Colonic mucosa (tissue), 4 donors: ENCODE measurements around the gene LYRM2. TPM values are rescaled to one million over a fixed set of nuclear protein-coding genes. Genes with fewer than 3 reads are reported as not detected.

Experiments used
- DNase-seq: peaks from one replicate; pipeline ENCODE4 v3.0.0-alpha.2; 2020
- H3K27ac ChIP-seq: fragments of 200-600 bp; one replicate; pipeline ENCODE4 v1.8.0; 2021
- H3K27me3 ChIP-seq: fragments of 200-600 bp; one replicate; pipeline ENCODE4 v1.8.0; 2021
- H3K36me3 ChIP-seq: fragments of 200-600 bp; one replicate; pipeline ENCODE4 v1.8.0; 2021
- H3K4me1 ChIP-seq: fragments of 200-600 bp; one replicate; pipeline ENCODE4 v1.8.0; 2021; ENCODE audit warnings: mild to moderate bottlenecking
- H3K4me3 ChIP-seq: fragments of 200-600 bp; one replicate; pipeline ENCODE4 v1.8.0; 2021
- H3K9ac ChIP-seq, 2 donors: one replicate each; pipeline ENCODE4 v1.7.0; 2013; ENCODE audit warnings: control low read depth in 2 of 2, low read depth in 2 of 2, low read length in 2 of 2
- H3K9me3 ChIP-seq: fragments of 200-600 bp; one replicate; pipeline ENCODE4 v1.8.0; 2021
- intact Hi-C: fragments of 100-400 bp; cut with DNase I; formaldehyde crosslinking; loops from one replicate; pipeline ENCODE4 v1.14.1; 2022
- total RNA-seq, 2 donors: library from RNA; stranded (reverse); fragmentation: NEBNext Ultra II Directional in 1 of 2; extraction: Animal tissue kit (Norgen Biotek cat#: 25700) in 1 of 2; gene quantifications; one replicate each; pipeline ENCODE4 v1.2.1, GENCODE V29; 2021
- TF ChIP-seq, protein P1 (sequence below): fragments of 200-600 bp; IDR thresholded peaks from one replicate; pipeline ENCODE4 v1.8.0; 2022; ENCODE audit warnings: antibody characterized with exemption, mild to moderate bottlenecking
- donor health status: healthy.
- donor health status: DM: no; HTN: no; CAD: no.
- donor health status: DM: no; HTN: no; CAD: no.

The LYRM2 gene
- total RNA-seq, 2 donors from 2014 or later = 28.7 to 43.5 TPM

GRCh38 chr6:89527634-89528033 lies 110.9 kb downstream of the LYRM2 start:
- no peaks in the 10 kb centered on the region for H3K9me3 ChIP-seq
- H3K36me3 ChIP-seq = no peaks in the 10 kb centered on the region
- no peaks in the 10 kb centered on the region for H3K27me3 ChIP-seq
- no peak overlapping the region for H3K27ac ChIP-seq
- intact Hi-C loops = no loop called here
- no peaks in the 10 kb centered on the region for H3K4me1 ChIP-seq
- H3K9ac ChIP-seq = no peak overlapping the region
- H3K4me3 ChIP-seq = no peak overlapping the region
- DNase-seq = no peak
- TF ChIP-seq, protein P1, sequence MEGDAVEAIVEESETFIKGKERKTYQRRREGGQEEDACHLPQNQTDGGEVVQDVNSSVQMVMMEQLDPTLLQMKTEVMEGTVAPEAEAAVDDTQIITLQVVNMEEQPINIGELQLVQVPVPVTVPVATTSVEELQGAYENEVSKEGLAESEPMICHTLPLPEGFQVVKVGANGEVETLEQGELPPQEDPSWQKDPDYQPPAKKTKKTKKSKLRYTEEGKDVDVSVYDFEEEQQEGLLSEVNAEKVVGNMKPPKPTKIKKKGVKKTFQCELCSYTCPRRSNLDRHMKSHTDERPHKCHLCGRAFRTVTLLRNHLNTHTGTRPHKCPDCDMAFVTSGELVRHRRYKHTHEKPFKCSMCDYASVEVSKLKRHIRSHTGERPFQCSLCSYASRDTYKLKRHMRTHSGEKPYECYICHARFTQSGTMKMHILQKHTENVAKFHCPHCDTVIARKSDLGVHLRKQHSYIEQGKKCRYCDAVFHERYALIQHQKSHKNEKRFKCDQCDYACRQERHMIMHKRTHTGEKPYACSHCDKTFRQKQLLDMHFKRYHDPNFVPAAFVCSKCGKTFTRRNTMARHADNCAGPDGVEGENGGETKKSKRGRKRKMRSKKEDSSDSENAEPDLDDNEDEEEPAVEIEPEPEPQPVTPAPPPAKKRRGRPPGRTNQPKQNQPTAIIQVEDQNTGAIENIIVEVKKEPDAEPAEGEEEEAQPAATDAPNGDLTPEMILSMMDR = no peak

DNA sequence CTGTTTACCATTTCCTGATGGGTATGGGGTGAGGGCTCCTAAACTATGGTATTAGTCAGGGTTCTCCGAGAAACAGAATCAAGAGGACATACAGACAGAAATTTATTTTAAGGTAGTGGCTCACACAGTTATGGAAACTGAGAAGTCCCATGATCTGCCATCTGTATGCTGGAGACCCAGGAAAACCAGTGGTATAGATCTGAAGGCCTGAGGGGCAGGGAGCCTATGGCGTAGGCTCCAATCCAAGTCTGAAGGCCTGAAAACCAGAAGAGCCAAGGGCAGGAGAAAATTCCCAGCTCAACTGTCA lies 112.0 kb downstream of the LYRM2 start:
- DNase-seq = no peak

GRCh38 chr6:89525786-89526562 lies 112.6 kb downstream of the LYRM2 start:
- H3K9ac ChIP-seq = no peak overlapping the region
- TF ChIP-seq, protein P1 = no peak
- no peaks in the 10 kb centered on the region for H3K36me3 ChIP-seq
- intact Hi-C loops = no loop called here
- H3K4me3 ChIP-seq = no peak overlapping the region
- H3K27me3 ChIP-seq = no peaks in the 10 kb centered on the region
- DNase-seq = no peak
- H3K9me3 ChIP-seq = no peaks in the 10 kb centered on the region
- no peaks in the 10 kb centered on the region for H3K4me1 ChIP-seq
- H3K27ac ChIP-seq = no peak overlapping the region

More for the DNA sequence above, 112.0 kb downstream of the LYRM2 start:
- no peaks in the 10 kb centered on the region for H3K36me3 ChIP-seq
- intact Hi-C loops = no loop called here
- no peak overlapping the region for H3K4me3 ChIP-seq
- no peak overlapping the region for H3K9ac ChIP-seq
- no peaks in the 10 kb centered on the region for H3K4me1 ChIP-seq
- TF ChIP-seq, protein P1 = no peak
- H3K9me3 ChIP-seq = no peaks in the 10 kb centered on the region
- H3K27ac ChIP-seq = no peak overlapping the region
- H3K27me3 ChIP-seq = no peaks in the 10 kb centered on the region

DNA sequence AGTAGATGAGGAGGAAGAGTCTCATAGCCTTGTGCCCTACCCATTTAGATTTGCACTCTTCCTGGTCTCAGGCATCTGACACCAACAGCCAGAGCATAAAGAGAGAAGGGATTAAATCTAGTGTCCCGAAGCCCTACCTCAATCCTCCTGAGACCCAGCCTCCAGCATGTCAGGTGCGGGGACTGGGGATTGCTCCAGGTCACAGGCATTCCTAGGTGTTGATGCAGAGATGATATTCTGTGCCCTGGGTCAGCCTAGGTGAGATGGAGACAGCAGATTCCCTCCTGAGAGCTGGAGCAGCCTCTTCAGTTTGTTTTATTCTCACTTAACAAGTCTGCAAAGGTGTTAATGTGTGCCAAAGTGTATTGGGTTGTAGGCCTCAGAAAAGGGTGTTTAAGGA lies 115.8 kb downstream of the LYRM2 start:
- H3K9me3 ChIP-seq = no peaks in the 10 kb centered on the region
- H3K27ac ChIP-seq = no peak overlapping the region
- TF ChIP-seq, protein P1 = no peak
- no peaks in the 10 kb centered on the region for H3K4me1 ChIP-seq
- H3K4me3 ChIP-seq = no peak overlapping the region
- intact Hi-C loops = no loop called here
- no peaks in the 10 kb centered on the region for H3K27me3 ChIP-seq
- DNase-seq = no peak
- no peaks in the 10 kb centered on the region for H3K36me3 ChIP-seq
- no peak overlapping the region for H3K9ac ChIP-seq

GRCh38 chr6:89520736-89521135 lies 117.8 kb downstream of the LYRM2 start:
- H3K4me1 ChIP-seq = no peaks in the 10 kb centered on the region
- H3K27ac ChIP-seq = no peak overlapping the region
- no peak for DNase-seq
- H3K27me3 ChIP-seq = no peaks in the 10 kb centered on the region
- no peak overlapping the region for H3K9ac ChIP-seq
- intact Hi-C loops = no loop called here
- H3K4me3 ChIP-seq = no peak overlapping the region
- no peaks in the 10 kb centered on the region for H3K36me3 ChIP-seq
- no peaks in the 10 kb centered on the region for H3K9me3 ChIP-seq
- TF ChIP-seq, protein P1 = no peak
